VCaP (cell line): ENCODE results near the gene ST6GALNAC5.

Experiments used
- H3K27ac ChIP-seq: fragments of 450-650 bp; 2 replicates; pipeline ENCODE4 v1.5.1; 2017
- CTCF ChIP-seq: fragments of 450-650 bp; conservative IDR thresholded peaks from 2 replicates; pipeline ENCODE4 v1.5.1; 2017; ENCODE audit warnings: mild to moderate bottlenecking, moderate library complexity

Gene ST6GALNAC5

DNA sequence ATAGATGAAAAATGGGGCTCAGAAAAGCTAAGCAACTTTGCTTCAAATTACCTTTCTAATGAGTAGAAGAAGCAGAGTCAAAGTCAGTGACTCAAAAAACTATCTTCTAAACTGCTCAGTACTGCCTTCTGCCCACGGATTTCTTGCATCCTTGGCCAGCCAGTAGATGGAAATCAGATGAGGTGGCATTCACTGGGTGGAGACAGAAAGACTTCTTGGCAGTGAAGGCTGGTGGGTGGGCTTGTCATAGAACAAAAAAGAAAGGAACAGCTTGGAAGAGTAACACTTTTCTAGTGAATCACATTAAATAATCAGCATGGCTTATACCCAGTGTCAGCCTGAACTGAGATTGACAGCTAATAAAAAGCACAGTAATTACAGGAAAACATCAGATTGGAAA is 170.7 kb downstream of the ST6GALNAC5 start:
- peak overlapping the region; percentile 41 for H3K27ac ChIP-seq
- no peak for TF ChIP-seq CTCF

- no peak overlapping the region for H3K27ac ChIP-seq
- no peak for TF ChIP-seq CTCF
Observed at GRCh38 chr1:77039111-77039510, 171.8 kb downstream of the ST6GALNAC5 start.

DNA sequence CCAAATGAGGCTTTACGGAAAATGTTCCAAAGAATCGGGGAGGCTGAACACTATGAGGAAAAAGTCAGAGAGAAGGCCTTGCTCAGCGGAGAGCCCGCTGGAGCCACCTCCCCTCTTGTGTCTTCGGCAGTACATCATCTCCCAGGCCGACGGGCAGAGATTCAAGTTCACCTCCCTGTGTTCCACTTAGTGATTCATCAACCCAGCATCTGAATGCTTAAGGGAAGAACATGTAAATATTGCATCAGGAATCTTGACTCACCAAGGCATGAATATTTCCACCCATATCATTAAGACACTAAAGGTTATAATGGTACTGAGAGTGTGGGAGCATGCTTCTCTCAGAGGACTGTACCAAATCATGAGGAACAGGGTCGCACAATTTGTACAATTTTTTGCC is 172.5 kb downstream of the ST6GALNAC5 start:
- no peak for TF ChIP-seq CTCF
- H3K27ac ChIP-seq, result no peak overlapping the region

DNA sequence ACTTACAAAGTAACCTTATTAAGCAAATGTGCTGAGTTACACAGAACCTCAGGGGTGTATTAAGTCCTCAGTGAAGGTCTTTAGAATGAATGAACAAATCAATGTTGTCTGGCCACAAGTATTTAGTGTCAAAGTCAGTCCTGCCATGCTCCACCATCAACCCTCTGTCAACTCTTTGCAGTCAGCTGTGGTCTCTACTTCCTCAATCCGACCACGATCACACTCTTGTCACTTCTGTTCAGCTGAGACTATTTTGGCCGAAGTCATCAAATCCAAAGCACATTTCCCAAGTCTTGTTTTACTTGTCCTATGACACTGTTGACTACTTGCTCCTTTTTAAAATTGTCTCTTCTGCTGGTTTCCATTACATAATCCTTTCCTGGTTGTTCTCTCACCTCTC is 173.5 kb downstream of the ST6GALNAC5 start:
- no peak overlapping the region for H3K27ac ChIP-seq
- TF ChIP-seq CTCF, result no peak

- no peak overlapping the region for H3K27ac ChIP-seq
- no peak for TF ChIP-seq CTCF
Observed at GRCh38 chr1:77044133-77044849, 177.0 kb downstream of the ST6GALNAC5 start.

DNA sequence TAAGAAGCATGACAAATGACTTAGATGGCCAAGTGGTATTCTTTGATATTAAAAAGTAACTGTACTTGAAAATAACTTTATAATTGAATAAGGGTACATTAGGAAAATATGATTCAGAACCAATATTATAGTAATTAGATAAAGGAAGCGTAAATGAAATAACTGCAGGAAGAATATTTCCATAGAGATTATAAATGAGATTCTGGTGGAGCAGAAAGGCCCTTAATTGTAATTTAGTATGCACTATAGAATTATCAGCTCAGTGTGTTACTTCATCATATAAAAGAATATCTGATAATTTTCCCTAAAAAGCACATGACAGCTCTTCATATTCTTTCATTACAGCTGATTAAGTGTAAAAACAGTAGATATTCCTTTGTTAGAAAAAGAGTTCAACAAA is 180.3 kb downstream of the ST6GALNAC5 start:
- no peak overlapping the region for H3K27ac ChIP-seq
- no peak for TF ChIP-seq CTCF

- no peak overlapping the region for H3K27ac ChIP-seq
Observed at GRCh38 chr1:77047978-77048614, 180.8 kb downstream of the ST6GALNAC5 start.

More at GRCh38 chr1:77047978-77048614, 180.8 kb downstream of the ST6GALNAC5 start:
- TF ChIP-seq CTCF, result no peak
